Measurements from ENCODE around the gene ARHGEF10L. TPM values are rescaled to one million over a fixed set of nuclear protein-coding genes. Genes with fewer than 3 reads are reported as not detected.

ARHGEF10L gene
- total and polyA plus RNA-seq, 2 donors = 1.9 to 11.5 TPM

DNA sequence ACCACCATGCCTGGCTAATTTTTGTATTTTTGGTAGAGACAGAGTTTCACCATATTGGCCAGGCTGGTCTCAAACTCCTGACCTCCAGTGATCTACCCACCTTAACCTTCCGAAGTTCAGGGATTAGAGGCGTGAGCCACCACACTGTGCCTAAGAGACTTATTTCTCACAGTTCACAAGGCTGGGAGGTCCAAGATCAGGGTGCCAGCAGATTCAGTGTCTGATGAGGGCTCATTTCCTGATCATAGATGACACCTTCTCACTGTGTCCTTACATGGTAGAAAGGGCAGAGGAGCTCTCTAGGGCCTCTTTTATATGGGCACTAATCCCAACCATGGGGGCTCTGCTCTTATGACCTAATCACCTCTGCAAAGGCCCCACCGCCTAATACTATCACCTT is 58.8 kb downstream of the ARHGEF10L start:
- H3K36me3 ChIP-seq (ENCODE audit: control insufficient read depth in 2 of 2, insufficient read depth in 2 of 2, low read length in 1 of 2) = no peaks in the 10 kb centered on the region
- no peaks in the 10 kb centered on the region for H3K27me3 ChIP-seq (ENCODE audit: control insufficient read depth in 2 of 2, insufficient read depth in 1 of 2, low read length in 1 of 2)
- no peak for DNase-seq (ENCODE audit: low read depth in 6 of 9, low spot score in 9 of 9)
- H3K9me3 ChIP-seq (ENCODE audit: control insufficient read depth in 2 of 2, insufficient read depth in 1 of 2, low read length in 1 of 2) = no peaks in the 10 kb centered on the region
- H3K27ac ChIP-seq (ENCODE audit: low read depth in 1 of 2, low read length in 1 of 2) = no peak overlapping the region
- no peaks in the 10 kb centered on the region for H3K4me1 ChIP-seq (ENCODE audit: control insufficient read depth in 2 of 2, insufficient read depth in 2 of 2, low read length in 2 of 2)
- WGBS = 96% methylated on average over 3 of the region's 3 CpGs
- H3K4me3 ChIP-seq (ENCODE audit: low read length in 2 of 2) = no peak overlapping the region

DNA sequence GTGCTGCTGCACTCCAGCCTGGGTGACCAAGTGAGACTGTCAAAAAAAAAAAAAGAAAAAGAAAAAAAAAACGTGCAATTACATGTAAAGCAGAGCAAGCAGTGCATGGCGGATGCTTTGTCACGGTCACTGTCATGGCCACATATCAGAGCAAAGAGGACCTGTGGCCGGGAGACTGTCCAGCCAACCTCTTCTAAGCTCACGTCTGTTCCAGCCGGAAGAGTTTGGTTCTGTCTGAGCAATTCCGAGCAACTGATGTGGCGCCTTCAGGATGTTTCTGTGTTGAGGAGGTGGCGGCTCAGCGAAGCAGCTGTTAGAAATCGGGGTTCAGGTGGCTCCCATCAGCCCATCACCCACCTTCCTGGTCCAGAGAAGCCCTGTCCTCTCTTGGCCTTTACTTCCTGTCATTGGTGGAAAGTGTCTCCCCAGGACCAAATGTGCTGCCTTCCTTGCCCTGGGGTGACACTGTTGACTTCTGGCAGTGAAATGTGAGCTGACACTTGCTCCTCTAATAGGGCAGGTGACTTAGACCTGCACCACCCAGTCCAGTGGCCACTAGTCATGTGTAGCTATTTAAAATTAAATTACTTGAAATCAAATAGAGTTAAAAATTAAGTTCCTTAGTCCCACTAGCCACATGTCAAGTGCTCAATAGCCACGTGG is 59.9 kb downstream of the ARHGEF10L start:
- 93% methylated on average over 12 of the region's 12 CpGs for WGBS
- no peaks in the 10 kb centered on the region for H3K4me1 ChIP-seq (ENCODE audit: control insufficient read depth in 2 of 2, insufficient read depth in 2 of 2, low read length in 2 of 2)
- H3K27me3 ChIP-seq (ENCODE audit: control insufficient read depth in 2 of 2, insufficient read depth in 1 of 2, low read length in 1 of 2) = peaks cover 0 to 3% of the 10 kb centered on the region in 2 donors
- H3K27ac ChIP-seq (ENCODE audit: low read depth in 1 of 2, low read length in 1 of 2) = no peak overlapping the region
- H3K36me3 ChIP-seq (ENCODE audit: control insufficient read depth in 2 of 2, insufficient read depth in 2 of 2, low read length in 1 of 2) = no peaks in the 10 kb centered on the region
- no peaks in the 10 kb centered on the region for H3K9me3 ChIP-seq (ENCODE audit: control insufficient read depth in 2 of 2, insufficient read depth in 1 of 2, low read length in 1 of 2)
- no peak for DNase-seq (ENCODE audit: low read depth in 6 of 9, low spot score in 9 of 9)
- H3K4me3 ChIP-seq (ENCODE audit: low read length in 2 of 2) = no peak overlapping the region

DNA sequence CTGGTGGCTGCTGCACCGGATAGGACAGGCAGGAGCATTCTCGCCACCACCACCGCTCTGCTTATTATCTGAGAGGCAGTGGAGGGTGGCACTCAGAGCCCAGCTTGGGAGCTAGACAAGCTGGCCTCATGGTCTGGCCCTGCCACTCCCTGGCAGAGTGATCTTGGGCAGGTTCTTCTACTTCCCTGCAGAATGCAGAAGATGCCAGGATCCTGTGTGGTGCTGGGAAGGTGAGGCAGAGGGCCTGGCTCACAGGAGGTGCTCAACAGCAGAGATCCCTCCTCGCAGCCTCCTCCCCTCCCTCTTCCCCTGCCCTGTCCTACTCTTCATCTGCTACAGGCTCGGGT is 60.4 kb downstream of the ARHGEF10L start:
- Histone ChIP-seq H3K4me3 (ENCODE audit: low read length in 2 of 2) (no peak overlapping the region), H3K9me3 (ENCODE audit: control insufficient read depth in 2 of 2, insufficient read depth in 1 of 2, low read length in 1 of 2) (no peaks in the 10 kb centered on the region), H3K36me3 (ENCODE audit: control insufficient read depth in 2 of 2, insufficient read depth in 2 of 2, low read length in 1 of 2) (no peaks in the 10 kb centered on the region), H3K27me3 (ENCODE audit: control insufficient read depth in 2 of 2, insufficient read depth in 1 of 2, low read length in 1 of 2) (peaks cover 0 to 3% of the 10 kb centered on the region in 2 donors), H3K27ac (ENCODE audit: low read depth in 1 of 2, low read length in 1 of 2) (no peak overlapping the region), H3K4me1 (ENCODE audit: control insufficient read depth in 2 of 2, insufficient read depth in 2 of 2, low read length in 2 of 2) (no peaks in the 10 kb centered on the region)
- WGBS = 83% methylated on average over 5 of the region's 5 CpGs
- no peak for DNase-seq (ENCODE audit: low read depth in 6 of 9, low spot score in 9 of 9)

DNA sequence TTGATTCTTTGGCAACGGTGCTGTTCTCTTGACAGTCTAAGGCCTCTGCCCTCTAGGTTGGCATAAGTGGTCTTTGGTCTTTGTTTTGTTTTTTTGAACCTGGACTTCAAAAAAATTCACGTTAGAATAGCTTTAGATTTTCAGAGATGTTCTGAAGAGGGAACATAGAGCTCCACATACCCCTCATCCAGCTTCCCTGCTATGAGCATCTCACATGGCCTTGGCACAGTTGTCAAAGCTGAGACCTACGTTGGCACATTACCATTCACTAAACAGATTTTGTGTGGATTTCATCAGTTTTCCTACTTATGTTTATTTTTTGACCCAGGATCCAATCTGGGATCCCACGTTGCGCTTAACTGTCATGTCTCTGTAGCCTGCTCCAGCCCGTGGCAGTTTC is 60.8 kb downstream of the ARHGEF10L start:
- 88% methylated on average over 6 of the region's 6 CpGs for WGBS
- H3K27ac ChIP-seq (ENCODE audit: low read depth in 1 of 2, low read length in 1 of 2) = no peak overlapping the region
- no peaks in the 10 kb centered on the region for H3K36me3 ChIP-seq (ENCODE audit: control insufficient read depth in 2 of 2, insufficient read depth in 2 of 2, low read length in 1 of 2)
- H3K9me3 ChIP-seq (ENCODE audit: control insufficient read depth in 2 of 2, insufficient read depth in 1 of 2, low read length in 1 of 2) = no peaks in the 10 kb centered on the region
- no peak overlapping the region for H3K4me3 ChIP-seq (ENCODE audit: low read length in 2 of 2)
- peaks cover 0 to 3% of the 10 kb centered on the region in 2 donors for H3K27me3 ChIP-seq (ENCODE audit: control insufficient read depth in 2 of 2, insufficient read depth in 1 of 2, low read length in 1 of 2)
- no peak for DNase-seq (ENCODE audit: low read depth in 6 of 9, low spot score in 9 of 9)
- H3K4me1 ChIP-seq (ENCODE audit: control insufficient read depth in 2 of 2, insufficient read depth in 2 of 2, low read length in 2 of 2) = no peaks in the 10 kb centered on the region

DNA sequence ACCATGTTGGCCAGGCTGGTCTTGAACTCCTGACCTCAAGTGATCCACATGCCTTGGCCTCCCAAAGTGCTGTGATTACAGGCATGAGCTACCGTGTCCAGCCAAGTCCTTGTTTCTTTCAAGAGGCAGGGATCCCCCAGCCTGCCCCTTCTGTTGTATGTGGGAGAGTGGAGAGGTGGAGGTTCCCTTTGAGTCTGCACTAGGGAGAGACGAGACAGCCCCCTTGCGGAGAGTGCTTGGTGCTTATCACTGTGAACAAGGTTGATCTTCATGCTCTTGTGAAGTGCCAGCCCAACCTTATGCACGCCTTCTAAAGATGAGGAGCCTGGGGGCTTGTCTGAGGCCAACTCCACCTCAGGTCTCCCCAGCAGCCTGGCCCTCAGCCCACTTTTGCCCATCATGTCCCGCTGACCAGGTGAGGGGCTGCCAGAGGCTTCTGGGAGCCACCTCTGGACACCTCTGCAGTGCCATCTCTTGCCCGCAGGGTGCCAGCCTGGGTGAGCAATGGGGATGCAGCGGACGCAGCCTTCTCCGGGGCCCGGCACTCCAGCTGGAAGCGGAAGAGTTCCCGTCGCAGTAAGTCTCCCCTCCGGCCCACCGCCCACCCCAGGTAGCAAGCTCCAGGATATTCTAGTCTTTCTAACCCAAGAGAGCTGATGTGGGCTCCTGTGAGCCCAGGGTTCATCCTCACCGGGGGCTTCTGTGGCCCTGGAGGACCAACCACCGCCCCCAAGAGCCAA is 62.3 kb downstream of the ARHGEF10L start:
- Histone ChIP-seq H3K4me1 (ENCODE audit: control insufficient read depth in 2 of 2, insufficient read depth in 2 of 2, low read length in 2 of 2) (no peaks in the 10 kb centered on the region), H3K36me3 (ENCODE audit: control insufficient read depth in 2 of 2, insufficient read depth in 2 of 2, low read length in 1 of 2) (no peaks in the 10 kb centered on the region), H3K27ac (ENCODE audit: low read depth in 1 of 2, low read length in 1 of 2) (no peak overlapping the region), H3K4me3 (ENCODE audit: low read length in 2 of 2) (no peak overlapping the region), H3K27me3 (ENCODE audit: control insufficient read depth in 2 of 2, insufficient read depth in 1 of 2, low read length in 1 of 2) (peaks cover 0 to 3% of the 10 kb centered on the region in 2 donors), H3K9me3 (ENCODE audit: control insufficient read depth in 2 of 2, insufficient read depth in 1 of 2, low read length in 1 of 2) (no peaks in the 10 kb centered on the region)
- DNase-seq (ENCODE audit: low read depth in 6 of 9, low spot score in 9 of 9) = no peak
- 95% methylated on average over 17 of the region's 17 CpGs for WGBS

DNA sequence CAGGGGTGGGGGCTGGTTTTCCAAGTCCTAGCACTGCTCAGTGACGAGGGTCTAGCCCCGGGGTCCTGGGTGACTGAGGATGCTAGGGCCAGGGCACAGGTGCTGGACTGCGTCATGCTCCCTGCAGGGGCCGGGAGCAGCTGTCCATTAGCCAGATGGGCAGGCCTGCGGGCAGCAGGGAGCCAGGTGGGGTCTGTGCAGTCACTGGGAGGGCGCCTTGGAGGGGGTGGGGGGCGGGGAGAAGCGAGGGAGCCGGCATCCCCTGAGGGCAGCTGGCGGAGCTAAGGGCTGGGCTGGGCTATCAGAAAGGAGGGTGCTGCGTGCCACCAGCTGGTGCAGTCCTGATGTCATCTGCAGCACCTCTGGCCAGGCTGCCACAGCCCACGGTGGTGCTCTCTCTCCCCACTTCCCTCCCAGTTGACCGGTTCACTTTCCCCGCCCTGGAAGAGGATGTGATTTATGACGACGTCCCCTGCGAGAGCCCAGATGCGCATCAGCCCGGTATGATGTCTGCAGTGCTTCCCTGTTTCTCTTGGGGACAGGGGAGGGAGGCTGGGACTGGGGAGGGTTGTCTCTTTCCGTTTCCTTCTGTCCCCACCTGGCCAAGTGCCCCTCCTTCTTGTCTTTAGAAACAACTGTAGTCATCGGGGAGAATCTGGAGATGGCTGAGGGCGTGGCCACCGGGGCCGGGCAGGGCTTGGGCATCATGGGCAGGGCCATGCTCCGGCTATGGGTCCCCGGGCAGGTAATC is 63.8 kb downstream of the ARHGEF10L start:
- Histone ChIP-seq H3K36me3 (ENCODE audit: control insufficient read depth in 2 of 2, insufficient read depth in 2 of 2, low read length in 1 of 2) (no peaks in the 10 kb centered on the region), H3K4me3 (ENCODE audit: low read length in 2 of 2) (no peak overlapping the region), H3K27me3 (ENCODE audit: control insufficient read depth in 2 of 2, insufficient read depth in 1 of 2, low read length in 1 of 2) (peaks cover 0 to 3% of the 10 kb centered on the region in 2 donors), H3K4me1 (ENCODE audit: control insufficient read depth in 2 of 2, insufficient read depth in 2 of 2, low read length in 2 of 2) (no peaks in the 10 kb centered on the region), H3K27ac (ENCODE audit: low read depth in 1 of 2, low read length in 1 of 2) (no peak overlapping the region), H3K9me3 (ENCODE audit: control insufficient read depth in 2 of 2, insufficient read depth in 1 of 2, low read length in 1 of 2) (no peaks in the 10 kb centered on the region)
- WGBS = 50% methylated on average over 26 of the region's 26 CpGs
- no peak for DNase-seq (ENCODE audit: low read depth in 6 of 9, low spot score in 9 of 9)

DNA sequence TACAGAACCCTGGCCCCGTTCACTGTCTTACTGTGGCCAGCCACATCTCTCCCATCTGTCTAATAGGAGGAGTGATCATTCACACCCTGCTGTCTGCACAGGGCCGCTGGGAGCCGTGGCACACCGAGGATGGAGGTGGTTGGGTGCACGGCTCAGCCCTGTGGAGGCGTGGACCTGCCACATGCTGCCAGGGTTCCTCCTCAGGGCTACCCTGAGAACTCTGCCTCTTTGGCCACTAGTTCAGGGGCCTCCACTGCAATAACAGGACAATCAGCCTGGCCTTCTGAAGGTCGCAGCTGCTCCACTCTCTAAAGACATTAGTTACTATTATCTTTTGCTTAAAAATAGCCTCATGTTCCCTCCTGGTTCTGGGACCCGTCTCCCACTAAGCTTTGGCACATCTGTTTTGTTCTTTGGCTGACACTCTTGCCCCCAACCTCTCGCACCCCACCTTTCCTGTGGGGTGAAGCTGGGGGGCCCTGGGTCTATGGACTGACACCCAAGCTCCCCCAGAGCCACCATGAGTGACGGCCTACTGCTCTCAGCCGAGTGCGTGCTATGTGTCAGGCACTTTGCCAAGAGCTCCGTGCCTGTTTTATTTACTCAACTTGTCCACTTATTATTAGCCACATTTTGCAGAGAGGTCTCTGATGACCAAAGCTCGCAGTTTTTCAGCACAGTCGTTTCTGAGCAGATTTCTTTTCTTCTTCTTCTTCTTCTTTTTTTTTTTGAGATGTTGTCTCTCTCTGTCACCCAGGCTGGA is 66.3 kb downstream of the ARHGEF10L start:
- WGBS = 93% methylated on average over 15 of the region's 15 CpGs
- no peak for DNase-seq (ENCODE audit: low read depth in 6 of 9, low spot score in 9 of 9)
- H3K27me3 ChIP-seq (ENCODE audit: control insufficient read depth in 2 of 2, insufficient read depth in 1 of 2, low read length in 1 of 2) = peaks cover 0 to 3% of the 10 kb centered on the region in 2 donors
- H3K27ac ChIP-seq (ENCODE audit: low read depth in 1 of 2, low read length in 1 of 2) = no peak overlapping the region
- no peaks in the 10 kb centered on the region for H3K4me1 ChIP-seq (ENCODE audit: control insufficient read depth in 2 of 2, insufficient read depth in 2 of 2, low read length in 2 of 2)
- no peak overlapping the region for H3K4me3 ChIP-seq (ENCODE audit: low read length in 2 of 2)
- no peaks in the 10 kb centered on the region for H3K36me3 ChIP-seq (ENCODE audit: control insufficient read depth in 2 of 2, insufficient read depth in 2 of 2, low read length in 1 of 2)
- no peaks in the 10 kb centered on the region for H3K9me3 ChIP-seq (ENCODE audit: control insufficient read depth in 2 of 2, insufficient read depth in 1 of 2, low read length in 1 of 2)

DNA sequence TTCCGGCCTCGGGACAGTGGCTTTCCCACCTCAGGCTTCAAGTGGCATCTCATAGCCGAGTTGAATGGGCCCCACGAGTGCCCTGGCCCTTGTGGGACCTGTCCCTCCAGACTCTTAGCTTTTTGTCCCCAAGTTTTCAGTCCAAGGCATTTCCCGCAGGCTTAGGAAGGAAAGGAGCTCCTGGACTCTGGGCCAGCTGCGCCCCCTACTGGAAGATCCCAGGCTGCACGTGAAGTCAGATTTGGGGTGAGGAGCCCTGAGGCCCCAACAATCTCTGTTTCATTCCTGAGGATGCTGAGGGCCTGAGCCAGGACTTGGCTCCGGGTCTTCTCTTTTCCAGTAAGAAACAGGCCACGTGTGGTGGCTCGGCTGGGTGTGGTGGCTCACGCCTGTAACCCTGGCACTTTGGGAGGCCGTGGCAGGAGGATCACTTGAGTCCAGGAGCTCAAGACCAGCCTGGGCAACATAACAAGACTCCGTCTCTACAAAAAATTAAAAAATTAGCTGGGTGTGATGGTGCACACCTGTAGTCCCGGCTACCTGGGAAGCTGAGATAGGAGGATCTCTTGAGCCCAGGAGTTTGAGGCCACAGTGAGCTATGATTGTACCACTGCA is 67.4 kb downstream of the ARHGEF10L start:
- Histone ChIP-seq H3K4me1 (ENCODE audit: control insufficient read depth in 2 of 2, insufficient read depth in 2 of 2, low read length in 2 of 2) (no peaks in the 10 kb centered on the region), H3K27me3 (ENCODE audit: control insufficient read depth in 2 of 2, insufficient read depth in 1 of 2, low read length in 1 of 2) (peaks cover 0 to 3% of the 10 kb centered on the region in 2 donors), H3K4me3 (ENCODE audit: low read length in 2 of 2) (no peak overlapping the region), H3K36me3 (ENCODE audit: control insufficient read depth in 2 of 2, insufficient read depth in 2 of 2, low read length in 1 of 2) (no peaks in the 10 kb centered on the region), H3K9me3 (ENCODE audit: control insufficient read depth in 2 of 2, insufficient read depth in 1 of 2, low read length in 1 of 2) (no peaks in the 10 kb centered on the region), H3K27ac (ENCODE audit: low read depth in 1 of 2, low read length in 1 of 2) (no peak overlapping the region)
- 60% methylated on average over 14 of the region's 14 CpGs for WGBS
- peak in 6 of 9 donors; percentile 4 to 38 (median 14) for DNase-seq (ENCODE audit: low read depth in 6 of 9, low spot score in 9 of 9)

All from thymus (tissue), 11 donors.